Body of pancreas (tissue), 4 donors: ENCODE results near the gene PLAAT4. TPM values are rescaled to one million over a fixed set of nuclear protein-coding genes. Genes with fewer than 3 reads are reported as not detected.

Experiments
- ATAC-seq: fragments of 150-250 bp; one replicate; pipeline ENCODE4 v1.9.1; 2016
- DNase-seq, 4 donors: peaks; one replicate each; pipeline ENCODE4 v3.0.0-alpha.2; 2019
- H3K27ac ChIP-seq, 4 donors: fragments of 200-600 bp; sonication (generic); 1 replicate in 3 of 4; 2 replicates in 1 of 4; pipeline versions ENCODE4 v1.5.1 to v1.6.1; 2016 to 2019; ENCODE audit warnings: mild to moderate bottlenecking in 1 of 4, mixed read lengths in 1 of 4, moderate library complexity in 1 of 4
- H3K27me3 ChIP-seq, 2 donors: fragments of 200-600 bp; sonication (generic); one replicate each; pipeline ENCODE4 v1.6.0; 2016; ENCODE audit warnings: mild to moderate bottlenecking in 1 of 2
- H3K36me3 ChIP-seq, 2 donors: fragments of 200-600 bp; sonication (generic); replicated peaks in 1 of 2; 2 replicates each; pipeline ENCODE4 v1.5.1; 2016; ENCODE audit warnings: low read depth in 2 of 2; ENCODE audit not compliant: insufficient read depth in 1 of 2
- H3K4me1 ChIP-seq: fragments of 200-600 bp; sonication (generic); one replicate; pipeline ENCODE4 v1.6.0; 2016
- H3K4me3 ChIP-seq, 2 donors: fragments of 200-600 bp; sonication (generic); 1 replicate in 1 of 2; 2 replicates in 1 of 2; pipeline ENCODE4 v1.5.1; 2016 to 2019
- H3K9me3 ChIP-seq, 3 donors: fragments of 200-600 bp; sonication (generic); 1 replicate in 2 of 3; 2 replicates in 1 of 3; pipeline ENCODE4 v1.5.1; 2016
- POLR2A ChIP-seq, 3 donors: fragments of 450-650 bp; IDR thresholded peaks; one replicate each; pipeline ENCODE4 v1.6.1; 2016; ENCODE audit warnings: antibody characterized with exemption in 3 of 3, mild to moderate bottlenecking in 2 of 3
- WGBS, 2 donors: methylation state at CpG; one replicate each; pipeline ENCODE4 v1.1.5; 2017; 5-methylcytosine and 5-hydroxymethylcytosine counted together
- intact Hi-C: fragments of 100-400 bp; cut with DNase I; formaldehyde crosslinking; loops from one replicate; pipeline ENCODE4 v1.15.1; 2023
- total RNA-seq, 2 donors: library from RNA; depleted of rRNA; stranded (reverse); fragments of >200 nt; gene quantifications; one replicate each; pipeline ENCODE4 v1.1.0, GENCODE V29; 2016
- TF ChIP-seq, protein P1 (sequence below), 7 experiments: fragments of 450-650 bp in 4 of 7; fragments of 200-600 bp in 3 of 7; sonication (generic) in 3 of 7; IDR thresholded peaks; one replicate each; pipeline ENCODE4 v1.5.1; 2016 to 2019; ENCODE audit warnings: antibody characterized with exemption in 7 of 7

PLAAT4 gene
- total RNA-seq, 2 donors from 2014 or later: 4.0 to 14.5 TPM

GRCh38 chr11:63511048-63511748, 25.4 kb upstream of the PLAAT4 start:
- Histone ChIP-seq H3K27me3 (no peaks in the 10 kb centered on the region), H3K36me3 (no peaks in the 10 kb centered on the region), H3K4me1 (peaks cover 8% of the 10 kb centered on the region), H3K27ac (no peak overlapping the region), H3K4me3 (no peak overlapping the region), H3K9me3 (no peaks in the 10 kb centered on the region)
- 88 to 96% methylated on average over 11 of the region's 11 CpGs for WGBS, 2 donors
- no peak for ATAC-seq
- TF ChIP-seq, protein P1, sequence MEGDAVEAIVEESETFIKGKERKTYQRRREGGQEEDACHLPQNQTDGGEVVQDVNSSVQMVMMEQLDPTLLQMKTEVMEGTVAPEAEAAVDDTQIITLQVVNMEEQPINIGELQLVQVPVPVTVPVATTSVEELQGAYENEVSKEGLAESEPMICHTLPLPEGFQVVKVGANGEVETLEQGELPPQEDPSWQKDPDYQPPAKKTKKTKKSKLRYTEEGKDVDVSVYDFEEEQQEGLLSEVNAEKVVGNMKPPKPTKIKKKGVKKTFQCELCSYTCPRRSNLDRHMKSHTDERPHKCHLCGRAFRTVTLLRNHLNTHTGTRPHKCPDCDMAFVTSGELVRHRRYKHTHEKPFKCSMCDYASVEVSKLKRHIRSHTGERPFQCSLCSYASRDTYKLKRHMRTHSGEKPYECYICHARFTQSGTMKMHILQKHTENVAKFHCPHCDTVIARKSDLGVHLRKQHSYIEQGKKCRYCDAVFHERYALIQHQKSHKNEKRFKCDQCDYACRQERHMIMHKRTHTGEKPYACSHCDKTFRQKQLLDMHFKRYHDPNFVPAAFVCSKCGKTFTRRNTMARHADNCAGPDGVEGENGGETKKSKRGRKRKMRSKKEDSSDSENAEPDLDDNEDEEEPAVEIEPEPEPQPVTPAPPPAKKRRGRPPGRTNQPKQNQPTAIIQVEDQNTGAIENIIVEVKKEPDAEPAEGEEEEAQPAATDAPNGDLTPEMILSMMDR (IDR thresholded peaks at IDR 0.05): no peak
- TF ChIP-seq POLR2A (IDR thresholded peaks at IDR 0.05): no peak
- intact Hi-C loops: no loop called here
- DNase-seq: no peak

DNA sequence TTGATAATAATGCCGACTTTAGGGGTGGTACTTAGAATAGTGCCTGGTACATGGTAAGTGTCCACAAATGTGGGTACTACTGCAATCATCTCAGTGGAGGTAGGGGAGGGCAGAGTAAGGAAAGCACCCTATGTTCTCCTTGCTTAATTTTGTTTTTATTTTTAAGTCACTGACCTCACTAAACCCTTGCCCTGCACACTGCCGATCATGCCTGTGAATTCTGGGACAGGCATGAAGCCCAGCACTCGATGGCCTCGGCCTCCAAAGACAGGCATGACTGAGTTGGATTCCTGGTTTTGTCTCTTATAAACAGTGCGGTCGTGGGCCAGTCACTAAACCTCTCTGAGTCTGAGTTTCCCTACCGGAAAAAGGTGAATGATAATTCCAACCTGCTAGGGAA, 23.8 kb upstream of the PLAAT4 start:
- DNase-seq: no peak
- 83% methylated on average over 7 of the region's 7 CpGs for WGBS, 2 donors
- Histone ChIP-seq H3K27ac (no peak overlapping the region), H3K36me3 (no peaks in the 10 kb centered on the region), H3K9me3 (no peaks in the 10 kb centered on the region), H3K4me1 (no peaks in the 10 kb centered on the region), H3K4me3 (no peak overlapping the region), H3K27me3 (no peaks in the 10 kb centered on the region)
- intact Hi-C loops: no loop called here
- no peak for ATAC-seq
- TF ChIP-seq POLR2A (IDR thresholded peaks at IDR 0.05): no peak
- TF ChIP-seq, protein P1 (IDR thresholded peaks at IDR 0.05): no peak

DNA sequence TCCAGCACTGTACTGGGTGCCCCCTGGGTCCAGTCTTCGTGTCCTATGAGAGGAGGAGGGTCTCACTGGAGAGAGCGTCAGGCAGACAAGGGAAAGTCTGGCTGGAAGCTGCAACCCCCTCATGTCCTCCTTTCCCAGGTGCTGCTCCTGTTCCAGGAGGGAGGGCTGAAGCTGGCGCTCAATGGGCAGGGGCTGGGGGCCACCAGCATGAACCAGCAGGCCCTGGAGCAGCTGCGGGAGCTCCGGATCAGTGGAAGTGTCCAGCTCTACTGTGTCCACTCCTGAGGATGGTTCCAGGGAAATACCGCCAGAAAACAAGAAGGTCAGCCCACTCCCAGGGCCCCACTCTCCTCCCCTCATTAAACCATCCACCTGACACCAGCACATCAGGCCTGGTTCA, 20.5 kb upstream of the PLAAT4 start:
- H3K4me3 ChIP-seq: no peak overlapping the region
- H3K36me3 ChIP-seq: no peaks in the 10 kb centered on the region
- H3K27me3 ChIP-seq: no peaks in the 10 kb centered on the region
- 91 to 100% methylated on average over 6 of the region's 6 CpGs for WGBS, 2 donors
- no peaks in the 10 kb centered on the region for H3K9me3 ChIP-seq
- H3K27ac ChIP-seq: no peak overlapping the region
- intact Hi-C loops: no loop called here
- no peaks in the 10 kb centered on the region for H3K4me1 ChIP-seq
- ATAC-seq (no peak), DNase-seq (no peak)
- TF ChIP-seq POLR2A (IDR thresholded peaks at IDR 0.05): no peak
- TF ChIP-seq, protein P1 (IDR thresholded peaks at IDR 0.05): no peak

DNA sequence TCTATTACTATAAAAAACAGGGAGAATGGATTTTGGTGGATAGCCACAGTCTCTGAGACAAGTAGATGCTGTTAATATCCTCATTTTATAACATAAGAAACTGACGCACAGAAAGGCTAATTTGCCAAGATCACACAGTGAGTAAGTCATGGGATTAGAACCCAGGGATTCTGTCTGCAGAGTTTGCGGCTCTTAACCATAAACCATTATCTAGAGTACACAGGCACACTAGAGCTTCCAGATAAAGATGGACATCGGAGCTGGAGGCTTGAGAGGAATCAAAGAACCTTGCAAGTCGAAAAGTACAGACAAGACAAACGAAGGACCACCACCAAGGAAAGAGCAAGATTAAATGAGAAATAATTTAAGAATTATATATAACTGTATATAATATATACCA, 19.5 kb upstream of the PLAAT4 start:
- intact Hi-C loops: no loop called here
- no peak overlapping the region for H3K4me3 ChIP-seq
- no peaks in the 10 kb centered on the region for H3K27me3 ChIP-seq
- no peaks in the 10 kb centered on the region for H3K9me3 ChIP-seq
- H3K27ac ChIP-seq: no peak overlapping the region
- DNase-seq (no peak), ATAC-seq (no peak)
- TF ChIP-seq, protein P1 (IDR thresholded peaks at IDR 0.05): no peak
- no peak for TF ChIP-seq POLR2A (IDR thresholded peaks at IDR 0.05)
- H3K36me3 ChIP-seq: no peaks in the 10 kb centered on the region
- whole genome bisulfite sequencing, 2 donors: 76 to 82% methylated on average over 5 of the region's 5 CpGs
- no peaks in the 10 kb centered on the region for H3K4me1 ChIP-seq

DNA sequence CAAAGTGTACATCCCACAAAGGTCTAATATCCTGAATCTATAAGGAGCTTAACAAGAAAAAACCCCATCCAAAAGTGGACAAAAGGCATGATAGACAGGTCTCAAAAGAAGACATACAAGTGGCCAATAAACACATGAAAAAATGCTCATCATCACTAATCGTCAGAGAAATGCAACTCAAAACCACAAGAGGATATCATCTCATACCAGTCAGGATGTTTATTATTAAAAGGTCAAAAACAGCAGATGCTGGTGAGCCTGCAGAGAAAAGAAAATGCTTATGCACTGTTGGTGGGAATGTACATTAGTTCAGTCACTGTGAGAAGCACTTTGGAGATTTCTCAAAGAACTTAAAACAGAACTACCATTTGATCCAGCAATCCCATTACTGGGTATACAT, 18.1 kb upstream of the PLAAT4 start:
- WGBS, 2 donors: 36 to 57% methylated on average over 1 of the region's 1 CpG
- Histone ChIP-seq H3K4me3 (no peak overlapping the region), H3K27me3 (no peaks in the 10 kb centered on the region), H3K27ac (no peak overlapping the region), H3K9me3 (no peaks in the 10 kb centered on the region), H3K36me3 (no peaks in the 10 kb centered on the region), H3K4me1 (no peaks in the 10 kb centered on the region)
- DNase-seq (no peak), ATAC-seq (no peak)
- intact Hi-C loops: no loop called here
- TF ChIP-seq, protein P1 (IDR thresholded peaks at IDR 0.05): no peak
- TF ChIP-seq POLR2A (IDR thresholded peaks at IDR 0.05): no peak
